Neural cell (in vitro differentiated cells): ENCODE data around the gene PPAN. TPM values are rescaled to one million over a fixed set of nuclear protein-coding genes. Genes with fewer than 3 reads are reported as not detected.

Experiments
- H2AFZ ChIP-seq: fragments of 200-600, 300-800 bp; sonication (generic), shearing (Covaris generic); 2 replicates; pipeline ENCODE4 v1.6.0; 2014; ENCODE audit warnings: low read depth, mild to moderate bottlenecking, antibody characterized with exemption, low read length, moderate library complexity
- H3F3A ChIP-seq: fragments of 200-600 bp; shearing (Covaris generic); 2 replicates; pipeline ENCODE4 v1.6.1; 2016; ENCODE audit warnings: mild to moderate bottlenecking, moderate library complexity, mixed read lengths, antibody characterized with exemption, low read length; ENCODE audit not compliant: insufficient read depth, poor library complexity, severe bottlenecking
- H3K27ac ChIP-seq: fragments of 200-600, 300-800 bp; sonication (generic), shearing (Covaris generic); 2 replicates; pipeline ENCODE4 v1.5.1; 2014; ENCODE audit warnings: mild to moderate bottlenecking, low read length, moderate library complexity
- H3K27me3 ChIP-seq: fragments of 300-800, 200-600 bp; sonication (generic), shearing (Covaris generic); 2 replicates; pipeline ENCODE4 v1.6.0; 2014; ENCODE audit warnings: mild to moderate bottlenecking, low read depth, low read length, moderate library complexity; ENCODE audit not compliant: insufficient read depth
- H3K36me3 ChIP-seq: fragments of 300-800, 200-600 bp; sonication (generic), shearing (Covaris generic); 2 replicates; pipeline ENCODE4 v1.5.1; 2014; ENCODE audit warnings: mild to moderate bottlenecking, antibody characterized with exemption, low read length, moderate library complexity; ENCODE audit not compliant: insufficient read depth
- H3K4me2 ChIP-seq: fragments of 300-800, 200-600 bp; sonication (generic), shearing (Covaris generic); 2 replicates; pipeline ENCODE4 v1.6.0; 2014; ENCODE audit warnings: mild to moderate bottlenecking, low read length
- H3K4me3 ChIP-seq: fragments of 300-800, 200-600 bp; sonication (generic), shearing (Covaris generic); 2 replicates; pipeline ENCODE4 v1.5.1; 2014; ENCODE audit warnings: mild to moderate bottlenecking, low read length, moderate library complexity
- H3K79me2 ChIP-seq: fragments of 200-600 bp; shearing (Covaris generic); replicated peaks from 2 replicates; pipeline ENCODE4 v1.6.0; 2014; ENCODE audit warnings: mild to moderate bottlenecking, low read length, moderate library complexity; ENCODE audit not compliant: insufficient read depth
- H3K9ac ChIP-seq: fragments of 300-800, 200-600 bp; sonication (generic), shearing (Covaris generic); 2 replicates; pipeline ENCODE4 v1.6.1; 2016; ENCODE audit warnings: mild to moderate bottlenecking, low read length, mixed read lengths
- H3K9me2 ChIP-seq: fragments of 200-600 bp; shearing (Covaris generic); 2 replicates; pipeline ENCODE4 v1.6.1; 2016; ENCODE audit warnings: mild to moderate bottlenecking, low read length, mixed read lengths; ENCODE audit not compliant: insufficient read depth
- H3K9me3 ChIP-seq: fragments of 200-600, 300-800 bp; sonication (generic), shearing (Covaris generic); 2 replicates; pipeline ENCODE4 v1.6.1; 2016; ENCODE audit warnings: mild to moderate bottlenecking, mixed run types, low read length, moderate library complexity, mixed read lengths
- H4K20me1 ChIP-seq: fragments of 200-600 bp; shearing (Covaris generic); 2 replicates; pipeline ENCODE4 v1.6.1; 2016; ENCODE audit warnings: mild to moderate bottlenecking, mixed run types; ENCODE audit not compliant: insufficient read depth
- CTCF ChIP-seq: fragments of 450-650 bp; IDR thresholded peaks from 2 replicates; pipeline ENCODE4 v1.5.1; 2014; ENCODE audit warnings: antibody characterized with exemption, mild to moderate bottlenecking, moderate library complexity; ENCODE audit not compliant: poor library complexity, severe bottlenecking
- EP300 ChIP-seq: fragments of 450-650 bp; conservative IDR thresholded peaks from 2 replicates; pipeline ENCODE4 v1.6.1; 2014; ENCODE audit warnings: antibody characterized with exemption, mild to moderate bottlenecking, moderate library complexity; ENCODE audit not compliant: poor library complexity, severe bottlenecking
- EZH2 ChIP-seq: fragments of 200-600, 300-800 bp; shearing (Covaris generic), sonication (generic); IDR thresholded peaks from 2 replicates; pipeline ENCODE4 v1.6.1; 2014; ENCODE audit warnings: antibody characterized with exemption, low read length, borderline replicate concordance, mild to moderate bottlenecking; ENCODE audit not compliant: insufficient read depth, poor library complexity, severe bottlenecking
- MXI1 ChIP-seq: fragments of 450-650 bp; conservative IDR thresholded peaks from 2 replicates; pipeline ENCODE4 v1.6.1; 2014; ENCODE audit warnings: antibody characterized with exemption, mild to moderate bottlenecking; ENCODE audit not compliant: poor library complexity, severe bottlenecking
- POLR2AphosphoS5 ChIP-seq: IDR thresholded peaks from 2 replicates; pipeline ENCODE4 v1.6.1; 2012
- RAD21 ChIP-seq: fragments of 450-650 bp; conservative IDR thresholded peaks from 2 replicates; pipeline ENCODE4 v1.6.1; 2014; ENCODE audit warnings: antibody characterized with exemption, mild to moderate bottlenecking, moderate library complexity
- REST ChIP-seq: IDR thresholded peaks from 2 replicates; pipeline ENCODE4 v1.6.1; 2012; ENCODE audit warnings: borderline replicate concordance
- SMC3 ChIP-seq: fragments of 450-650 bp; conservative IDR thresholded peaks from 2 replicates; pipeline ENCODE4 v1.6.1; 2014; ENCODE audit warnings: antibody characterized with exemption, mild to moderate bottlenecking, moderate library complexity; ENCODE audit not compliant: poor library complexity
- TAF1 ChIP-seq: IDR thresholded peaks from 2 replicates; pipeline ENCODE4 v1.6.1; 2012; ENCODE audit warnings: low read depth
- polyA plus RNA-seq: library from polyadenylated mRNA; depleted of rRNA; stranded (reverse); fragments of >200 nt; gene quantifications from 2 replicates; pipeline ENCODE4 v1.2.3, GENCODE V29; 2014

Gene PPAN
- polyA plus RNA-seq, 1 donor from 2014 or later: 13.9 TPM

- no peak overlapping the region for H3K9ac ChIP-seq
- no peaks in the 10 kb centered on the region for H3K27me3 ChIP-seq
- no peaks in the 10 kb centered on the region for H3K9me2 ChIP-seq
- H2AFZ ChIP-seq: no peak overlapping the region
- no peak overlapping the region for H3K27ac ChIP-seq
- no peaks in the 10 kb centered on the region for H3F3A ChIP-seq
- H3K4me3 ChIP-seq: no peak overlapping the region
- no peaks in the 10 kb centered on the region for H3K9me3 ChIP-seq
- H3K79me2 ChIP-seq: no peaks in the 10 kb centered on the region
- H3K36me3 ChIP-seq: peaks cover 1% of the 10 kb centered on the region
- TF ChIP-seq REST (no peak), EZH2 (no peak), TAF1 (no peak), POLR2AphosphoS5 (no peak), RAD21 (no peak), MXI1 (no peak), SMC3 (no peak), CTCF (no peak), EP300 (no peak)
- H4K20me1 ChIP-seq: no peaks in the 10 kb centered on the region
- H3K4me2 ChIP-seq: no peak overlapping the region
Measured at GRCh38 chr19:10135551-10136334, 29.6 kb downstream of the PPAN start.

DNA sequence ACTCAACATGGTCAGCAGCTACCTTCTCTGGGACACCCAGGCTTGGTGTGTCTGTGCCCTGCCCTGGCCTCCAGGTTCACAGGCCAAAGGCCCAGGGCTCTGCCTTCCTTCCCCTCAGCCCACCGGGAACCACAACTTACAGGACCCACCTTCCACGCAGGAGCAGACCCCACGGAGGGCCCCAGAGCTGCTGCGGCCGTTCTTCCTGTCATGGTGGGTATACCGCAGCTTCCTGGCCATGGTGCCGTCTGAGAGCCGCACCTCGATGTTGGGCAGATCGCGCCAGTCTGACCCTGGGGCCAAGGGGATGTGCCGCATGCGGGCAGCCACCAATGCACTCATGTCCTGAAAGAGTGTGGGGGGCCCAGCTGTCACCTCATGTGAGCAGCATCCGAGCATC lies 30.8 kb downstream of the PPAN start:
- Histone ChIP-seq H4K20me1 (no peaks in the 10 kb centered on the region), H3K27me3 (no peaks in the 10 kb centered on the region), H3K9ac (no peak overlapping the region), H3K79me2 (no peaks in the 10 kb centered on the region), H2AFZ (no peak overlapping the region), H3F3A (no peaks in the 10 kb centered on the region), H3K4me2 (no peak overlapping the region), H3K9me3 (no peaks in the 10 kb centered on the region), H3K36me3 (peaks cover 4% of the 10 kb centered on the region), H3K9me2 (no peaks in the 10 kb centered on the region), H3K4me3 (no peak overlapping the region), H3K27ac (no peak overlapping the region)
- TF ChIP-seq POLR2AphosphoS5 (no peak), REST (no peak), TAF1 (no peak), CTCF (no peak), SMC3 (no peak), MXI1 (no peak), EP300 (no peak), EZH2 (no peak), RAD21 (no peak)
